SU-DHL-6 (cell line): ENCODE results near the gene MYPN.

Experiments
- H2AFZ ChIP-seq: fragments of 200-600 bp; sonication (generic); 2 replicates; pipeline ENCODE4 v1.6.1; 2014; ENCODE audit warnings: low read depth, mild to moderate bottlenecking, moderate library complexity, mixed read lengths, antibody characterized with exemption, low read length; ENCODE audit not compliant: severe bottlenecking
- H3F3A ChIP-seq: fragments of 200-600 bp; shearing (Covaris generic); 2 replicates; pipeline ENCODE4 v1.6.0; 2016; ENCODE audit warnings: antibody characterized with exemption, mild to moderate bottlenecking; ENCODE audit not compliant: insufficient read depth
- H3K27ac ChIP-seq: fragments of 200-600 bp; sonication (generic); 2 replicates; pipeline ENCODE4 v1.5.1; 2016; ENCODE audit warnings: low read depth, mild to moderate bottlenecking, low read length, moderate library complexity, mixed read lengths
- H3K27me3 ChIP-seq: fragments of 200-600 bp; sonication (generic), shearing (Covaris generic); 2 replicates; pipeline ENCODE4 v1.6.0; 2014; ENCODE audit warnings: mild to moderate bottlenecking, low read length
- H3K36me3 ChIP-seq: fragments of 200-600 bp; sonication (generic); 2 replicates; pipeline ENCODE4 v1.6.1; 2014; ENCODE audit warnings: mild to moderate bottlenecking, low read length, mixed read lengths
- H3K4me2 ChIP-seq: fragments of 300-600, 200-600 bp; shearing (Covaris generic), sonication (generic); 2 replicates; pipeline ENCODE4 v1.6.0; 2014; ENCODE audit warnings: low read length, low read depth, mild to moderate bottlenecking; ENCODE audit not compliant: poor library complexity, severe bottlenecking
- H3K4me3 ChIP-seq: fragments of 200-600 bp; sonication (generic); 2 replicates; pipeline ENCODE4 v1.5.1; 2014; ENCODE audit warnings: antibody characterized with exemption, low read length, mild to moderate bottlenecking, mixed read lengths; ENCODE audit not compliant: insufficient read depth, poor library complexity, severe bottlenecking
- H3K79me2 ChIP-seq: fragments of 200-600 bp; sonication (generic); 2 replicates; pipeline ENCODE4 v1.6.1; 2014; ENCODE audit warnings: mild to moderate bottlenecking, low read length, moderate library complexity; ENCODE audit not compliant: insufficient read depth
- H3K9ac ChIP-seq: fragments of 200-600 bp; sonication (generic); 2 replicates; pipeline ENCODE4 v1.7.0; 2014; ENCODE audit warnings: mild to moderate bottlenecking, low read length
- H3K9me2 ChIP-seq: fragments of 200-600 bp; sonication (generic); replicated peaks from 2 replicates; pipeline ENCODE4 v1.6.1; 2014; ENCODE audit warnings: low read length; ENCODE audit not compliant: insufficient read depth
- H3K9me3 ChIP-seq: fragments of 200-600 bp; sonication (generic); 2 replicates; pipeline ENCODE4 v1.6.1; 2014; ENCODE audit warnings: low read length, mixed read lengths; ENCODE audit not compliant: insufficient read depth
- H4K20me1 ChIP-seq: fragments of 200-600 bp; sonication (generic); 2 replicates; pipeline ENCODE4 v1.6.1; 2014; ENCODE audit warnings: low read depth, mild to moderate bottlenecking, antibody characterized with exemption, low read length, moderate library complexity, mixed read lengths
- CTCF ChIP-seq: fragments of 200-600 bp; sonication (generic); IDR thresholded peaks from one replicate; pipeline ENCODE4 v1.5.1; 2017; ENCODE audit warnings: antibody characterized with exemption, mild to moderate bottlenecking, low read length, moderate library complexity; ENCODE audit not compliant: insufficient read depth, poor library complexity, severe bottlenecking
- EZH2phosphoT487 ChIP-seq: fragments of 200-600 bp; sonication (generic), shearing (Covaris generic); conservative IDR thresholded peaks from 2 replicates; pipeline ENCODE4 v1.6.1; 2018; ENCODE audit warnings: mild to moderate bottlenecking, antibody characterized with exemption, low read length, moderate library complexity, mixed read lengths

The MYPN gene

DNA sequence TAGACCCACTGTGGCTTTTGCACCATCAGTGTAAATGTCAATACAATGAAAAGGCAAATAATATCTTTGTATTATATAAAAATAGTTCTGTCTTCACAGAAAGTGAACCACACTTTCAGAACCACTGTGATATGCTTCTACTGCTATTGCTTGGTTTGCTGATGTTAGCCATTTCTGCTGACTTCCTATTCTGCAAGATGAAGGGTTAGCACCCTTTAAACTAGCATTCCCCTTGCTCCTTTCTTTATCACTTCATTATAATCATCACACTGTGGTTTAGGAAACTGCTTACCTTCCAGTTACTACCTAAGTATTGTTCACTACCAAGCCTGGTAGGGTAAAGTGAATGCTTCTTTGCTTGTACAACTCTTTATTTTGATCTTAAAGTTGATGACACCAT, 29.2 kb downstream of the MYPN start:
- no peak overlapping the region for H3K27ac ChIP-seq
- no peaks in the 10 kb centered on the region for H3K9me2 ChIP-seq
- H3K4me3 ChIP-seq = no peak overlapping the region
- H3K36me3 ChIP-seq = no peaks in the 10 kb centered on the region
- H3K79me2 ChIP-seq = no peaks in the 10 kb centered on the region
- no peak overlapping the region for H3K4me2 ChIP-seq
- no peaks in the 10 kb centered on the region for H3F3A ChIP-seq
- no peaks in the 10 kb centered on the region for H3K9me3 ChIP-seq
- H3K27me3 ChIP-seq = no peaks in the 10 kb centered on the region
- H3K9ac ChIP-seq = no peak overlapping the region
- no peak overlapping the region for H2AFZ ChIP-seq
- no peaks in the 10 kb centered on the region for H4K20me1 ChIP-seq
- TF ChIP-seq CTCF (no peak), EZH2phosphoT487 (no peak)

DNA sequence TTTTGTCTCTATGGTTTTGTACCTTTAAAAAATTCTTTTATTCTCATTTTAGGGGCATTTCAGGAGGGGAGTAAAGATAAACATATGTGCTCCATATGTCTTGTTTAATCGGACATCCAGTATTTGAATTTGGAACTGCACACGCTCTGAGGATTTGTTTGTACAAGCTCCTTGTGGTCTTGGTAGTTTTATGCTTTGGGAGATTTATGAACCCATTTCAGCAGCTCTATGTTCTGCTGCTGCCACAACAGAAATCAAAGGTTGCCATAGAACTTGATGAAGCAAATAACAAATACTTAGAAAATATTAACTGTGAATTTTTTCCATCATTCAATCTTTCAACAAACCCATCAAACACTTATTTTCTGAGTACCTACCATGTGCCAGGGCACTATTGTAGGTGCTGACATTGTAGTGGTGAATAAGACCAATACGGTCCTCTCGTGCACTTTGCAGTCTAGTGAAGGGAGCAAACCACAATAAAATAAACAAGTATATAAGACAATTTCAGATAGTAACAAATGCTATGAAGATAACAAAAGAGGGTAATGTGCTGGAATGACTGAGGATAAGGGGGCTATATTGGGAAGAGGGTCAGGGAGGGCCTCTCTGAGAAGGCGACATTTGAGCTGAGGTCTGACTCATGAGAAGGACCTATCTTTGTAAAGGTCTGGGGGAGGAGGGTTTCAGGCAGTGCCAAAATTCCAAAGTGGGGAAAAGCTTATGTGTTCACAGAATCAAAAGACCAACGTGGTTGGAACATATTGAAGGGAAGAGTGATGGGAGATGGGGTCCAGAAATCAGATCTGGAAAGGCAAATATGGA, 30.4 kb downstream of the MYPN start:
- Histone ChIP-seq H3K27ac (no peak overlapping the region), H3K9ac (no peak overlapping the region), H3K36me3 (no peaks in the 10 kb centered on the region), H3K4me3 (no peak overlapping the region), H3F3A (no peaks in the 10 kb centered on the region), H3K9me2 (no peaks in the 10 kb centered on the region), H2AFZ (no peak overlapping the region), H3K27me3 (no peaks in the 10 kb centered on the region), H3K4me2 (no peak overlapping the region), H3K79me2 (no peaks in the 10 kb centered on the region), H4K20me1 (no peaks in the 10 kb centered on the region), H3K9me3 (no peaks in the 10 kb centered on the region)
- no peak for TF ChIP-seq CTCF
- no peak for TF ChIP-seq EZH2phosphoT487

- no peak overlapping the region for H2AFZ ChIP-seq
- H3K27me3 ChIP-seq = no peaks in the 10 kb centered on the region
- H3K27ac ChIP-seq = no peak overlapping the region
- no peaks in the 10 kb centered on the region for H4K20me1 ChIP-seq
- no peak overlapping the region for H3K4me3 ChIP-seq
- TF ChIP-seq CTCF (no peak), EZH2phosphoT487 (no peak)
- no peak overlapping the region for H3K4me2 ChIP-seq
- H3K36me3 ChIP-seq = no peaks in the 10 kb centered on the region
- H3F3A ChIP-seq = no peaks in the 10 kb centered on the region
- no peaks in the 10 kb centered on the region for H3K9me2 ChIP-seq
- H3K9me3 ChIP-seq = no peaks in the 10 kb centered on the region
- no peaks in the 10 kb centered on the region for H3K79me2 ChIP-seq
- H3K9ac ChIP-seq = no peak overlapping the region
Observed at GRCh38 chr10:68142761-68143160, 33.5 kb downstream of the MYPN start.
